H1 (cell line): ENCODE measurements around the gene MUSTN1. TPM values are rescaled to one million over a fixed set of nuclear protein-coding genes. Genes with fewer than 3 reads are reported as not detected.

ENCODE experiments used
- CTCF ChIA-PET: fragments of 300-600 bp; sonication (Branson Sonifier 250); formaldehyde crosslinking; loops from one replicate; lab custom pipeline; 2021; ENCODE audit not compliant: partially characterized antibody; lab: Charles Lee
- POLR2A ChIA-PET: fragments of 300-600 bp; sonication (Branson Sonifier 250); formaldehyde crosslinking; loops from one replicate; lab custom pipeline; 2021; ENCODE audit warnings: inconsistent platforms; ENCODE audit not compliant: partially characterized antibody; lab: Charles Lee
- DNase-seq, 2 experiments: peaks; one replicate each; pipeline versions ENCODE4 v3.0.0 to v3.0.0-alpha.2; 2010 to 2022; ENCODE audit warnings: low spot score in 2 of 2, low read depth in 1 of 2, mixed read lengths in 1 of 2
- FAIRE-seq: peaks from 2 replicates; lab custom pipeline; 2011; peaks lifted over from hg19 to GRCh38; lab: Jason Lieb, UNC
- H2AFZ ChIP-seq: 2 replicates; pipeline ENCODE4 v1.8.1; 2012; ENCODE audit warnings: low read length, inconsistent platforms
- H2AK5ac ChIP-seq: 2 replicates; pipeline ENCODE4 v1.6.1; 2013; ENCODE audit warnings: low read depth, low read length
- H2BK120ac ChIP-seq: replicated peaks from 2 replicates; pipeline ENCODE3; 2013; ENCODE audit warnings: low read depth, low read length, inconsistent platforms
- H2BK12ac ChIP-seq: 2 replicates; pipeline ENCODE4 v1.6.1; 2013; ENCODE audit warnings: low read depth, low read length
- H2BK15ac ChIP-seq: 2 replicates; pipeline ENCODE4 v1.6.1; 2013; ENCODE audit warnings: low read length
- H2BK20ac ChIP-seq: 2 replicates; pipeline ENCODE4 v1.6.1; 2013; ENCODE audit warnings: low read length
- H2BK5ac ChIP-seq: 2 replicates; pipeline ENCODE4 v1.6.1; 2013; ENCODE audit warnings: low read depth, low read length
- H3K14ac ChIP-seq: 2 replicates; pipeline ENCODE4 v1.6.1; 2013; ENCODE audit warnings: inconsistent platforms; ENCODE audit not compliant: insufficient read length
- H3K18ac ChIP-seq: 2 replicates; pipeline ENCODE4 v1.6.1; 2013; ENCODE audit warnings: low read length; ENCODE audit errors: extremely low read depth
- H3K23ac ChIP-seq: 2 replicates; pipeline ENCODE4 v1.6.1; 2013; ENCODE audit warnings: inconsistent platforms; ENCODE audit not compliant: insufficient read length
- H3K23me2 ChIP-seq: 2 replicates; pipeline ENCODE4 v1.6.1; 2013; ENCODE audit warnings: low read depth, low read length
- H3K27ac ChIP-seq: 2 replicates; pipeline ENCODE4 v1.6.1; 2011; ENCODE audit warnings: low read depth, low read length, inconsistent platforms
- H3K27me3 ChIP-seq, 4 experiments: replicated peaks in 1 of 4; 1 replicate in 1 of 4; 2 replicates in 3 of 4; pipeline versions ENCODE4 v1.6.1 to v1.8.1; 2011 to 2013; ENCODE audit warnings: low read length in 3 of 4, mild to moderate bottlenecking in 3 of 4, inconsistent platforms in 2 of 4, mixed read lengths in 2 of 4, moderate library complexity in 1 of 4; ENCODE audit not compliant: control insufficient read depth in 3 of 4, insufficient read depth in 3 of 4; ENCODE audit errors: extremely low read depth in 1 of 4
- H3K36me3 ChIP-seq, 4 experiments: 2 replicates each; pipeline versions ENCODE4 v1.6.1 to v1.8.1; 2011 to 2013; ENCODE audit warnings: mild to moderate bottlenecking in 4 of 4, low read length in 3 of 4, moderate library complexity in 2 of 4, control low read depth in 1 of 4, inconsistent platforms in 1 of 4; ENCODE audit not compliant: insufficient read depth in 4 of 4, control insufficient read depth in 2 of 4
- H3K4ac ChIP-seq: replicated peaks from 2 replicates; pipeline ENCODE3; 2013; ENCODE audit warnings: low read length, low read depth, mixed read lengths, inconsistent platforms; ENCODE audit not compliant: insufficient read length
- H3K4me1 ChIP-seq, 4 experiments: replicated peaks in 1 of 4; 1 replicate in 1 of 4; 2 replicates in 3 of 4; pipeline versions ENCODE4 v1.6.1 to v1.8.1; 2011 to 2013; ENCODE audit warnings: low read length in 3 of 4, inconsistent platforms in 2 of 4, mixed read lengths in 1 of 4; ENCODE audit not compliant: insufficient read depth in 4 of 4, control insufficient read depth in 3 of 4
- H3K4me2 ChIP-seq, 2 experiments: 2 replicates each; pipeline versions ENCODE4 v1.6.1 to v1.8.1; 2011 to 2013; ENCODE audit warnings: low read depth in 2 of 2, low read length in 2 of 2, control low read depth in 1 of 2, inconsistent platforms in 1 of 2, mild to moderate bottlenecking in 1 of 2; ENCODE audit not compliant: insufficient read depth in 1 of 2
- H3K4me3 ChIP-seq, 4 experiments: fragments of 200-600, 300-600 bp in 1 of 4; sonication (generic), shearing (Covaris generic), sonication (Bioruptor Twin) in 1 of 4; 2 replicates each; pipeline versions ENCODE4 v1.5.1 to v1.8.1; 2011 to 2016; ENCODE audit warnings: low read length in 4 of 4, low read depth in 3 of 4, control low read depth in 2 of 4, inconsistent platforms in 2 of 4, mild to moderate bottlenecking in 2 of 4, mixed read lengths in 1 of 4, moderate library complexity in 1 of 4; ENCODE audit not compliant: insufficient read depth in 2 of 4; ENCODE audit errors: extremely low read depth in 1 of 4
- H3K56ac ChIP-seq: replicated peaks from 2 replicates; pipeline ENCODE3; 2013; ENCODE audit warnings: low read depth, mild to moderate bottlenecking, mixed read lengths, low read length, inconsistent platforms; ENCODE audit not compliant: insufficient read length
- H3K79me1 ChIP-seq: 2 replicates; pipeline ENCODE4 v1.6.1; 2013; ENCODE audit warnings: low read depth, low read length, control low read depth
- H3K79me2 ChIP-seq, 2 experiments: 2 replicates each; pipeline versions ENCODE4 v1.6.1 to v1.8.1; 2012 to 2013; ENCODE audit warnings: low read length in 2 of 2, mild to moderate bottlenecking in 2 of 2, inconsistent platforms in 1 of 2; ENCODE audit not compliant: insufficient read depth in 2 of 2, control insufficient read depth in 1 of 2
- H3K9ac ChIP-seq, 4 experiments: replicated peaks in 1 of 4; 1 replicate in 1 of 4; 2 replicates in 3 of 4; pipeline versions ENCODE4 v1.6.1 to v1.8.1; 2011 to 2013; ENCODE audit warnings: low read depth in 3 of 4, low read length in 3 of 4, control low read depth in 2 of 4, mild to moderate bottlenecking in 2 of 4, moderate library complexity in 2 of 4, inconsistent platforms in 1 of 4; ENCODE audit errors: extremely low read depth in 1 of 4
- H3K9me3 ChIP-seq, 2 experiments: 2 replicates each; pipeline versions ENCODE4 v1.6.1 to v1.8.1; 2012 to 2013; ENCODE audit warnings: mild to moderate bottlenecking in 2 of 2, moderate library complexity in 2 of 2, control low read depth in 1 of 2, inconsistent platforms in 1 of 2, low read depth in 1 of 2, low read length in 1 of 2, mixed read lengths in 1 of 2; ENCODE audit not compliant: insufficient read depth in 2 of 2
- H4K20me1 ChIP-seq, 2 experiments: replicated peaks in 1 of 2; 2 replicates each; pipeline versions ENCODE3 to v1.8.1; 2011 to 2013; ENCODE audit warnings: inconsistent platforms in 2 of 2, low read length in 2 of 2, mild to moderate bottlenecking in 1 of 2; ENCODE audit not compliant: insufficient read depth in 2 of 2, control insufficient read depth in 1 of 2
- H4K5ac ChIP-seq: 2 replicates; pipeline ENCODE4 v1.6.1; 2013; ENCODE audit warnings: low read length, low read depth, mixed read lengths, inconsistent platforms; ENCODE audit not compliant: insufficient read length
- H4K8ac ChIP-seq: 2 replicates; pipeline ENCODE4 v1.8.0; 2013; ENCODE audit warnings: mild to moderate bottlenecking, moderate library complexity, low read length, inconsistent platforms; ENCODE audit not compliant: insufficient read depth; ENCODE audit errors: extremely low read depth
- H4K91ac ChIP-seq: replicated peaks from 2 replicates; pipeline ENCODE3; 2013; ENCODE audit warnings: low read length, mixed read lengths, inconsistent platforms; ENCODE audit not compliant: insufficient read length
- BCL11A ChIP-seq, 2 experiments: IDR thresholded peaks; one replicate each; pipeline ENCODE4 v1.6.1; 2011; ENCODE audit warnings: low read depth in 2 of 2, low read length in 2 of 2, mild to moderate bottlenecking in 2 of 2
- CEBPB ChIP-seq: IDR thresholded peaks from 2 replicates; pipeline ENCODE4 v1.6.1; 2012; ENCODE audit warnings: low read depth, low read length
- CHD1 ChIP-seq: IDR thresholded peaks from 2 replicates; pipeline ENCODE4 v1.6.1; 2012; ENCODE audit warnings: low read depth, low read length, improper control_type of control experiment
- CTCF ChIP-seq, 3 experiments: IDR thresholded peaks; 1 replicate in 2 of 3; 2 replicates in 1 of 3; pipeline versions ENCODE4 v1.5.1 to v1.6.1; 2011; ENCODE audit warnings: low read length in 3 of 3, mild to moderate bottlenecking in 3 of 3, inconsistent platforms in 2 of 3, low read depth in 1 of 3, moderate library complexity in 1 of 3; ENCODE audit not compliant: insufficient read depth in 1 of 3; ENCODE audit errors: control extremely low read depth in 1 of 3
- EP300 ChIP-seq, 2 experiments: IDR thresholded peaks; 1 replicate in 1 of 2; 2 replicates in 1 of 2; pipeline ENCODE4 v1.6.1; 2011 to 2012; ENCODE audit warnings: low read depth in 2 of 2, low read length in 2 of 2, mild to moderate bottlenecking in 2 of 2, borderline replicate concordance in 1 of 2, inconsistent platforms in 1 of 2, moderate library complexity in 1 of 2
- JUND ChIP-seq: IDR thresholded peaks from 2 replicates; pipeline ENCODE4 v1.6.1; 2011; ENCODE audit warnings: mild to moderate bottlenecking, improper control_type of control experiment, low read length
- NRF1 ChIP-seq: IDR thresholded peaks from 2 replicates; pipeline ENCODE4 v1.6.1; 2011; ENCODE audit warnings: mild to moderate bottlenecking, low read depth, low read length, improper control_type of control experiment
- RFX5 ChIP-seq: IDR thresholded peaks from 2 replicates; pipeline ENCODE4 v1.6.1; 2011; ENCODE audit warnings: low read depth, low read length, improper control_type of control experiment, borderline replicate concordance
- SIN3A ChIP-seq, 2 experiments: IDR thresholded peaks in 1 of 2; conservative IDR thresholded peaks in 1 of 2; 2 replicates each; pipeline ENCODE4 v1.6.1; 2011 to 2012; ENCODE audit warnings: low read length in 2 of 2, improper control_type of control experiment in 1 of 2, low read depth in 1 of 2, mild to moderate bottlenecking in 1 of 2
- SIX5 ChIP-seq: IDR thresholded peaks from 2 replicates; pipeline ENCODE4 v1.6.1; 2011; ENCODE audit warnings: mild to moderate bottlenecking, low read depth, low read length
- SUZ12 ChIP-seq: fragments of 200-600 bp; sonication (generic); IDR thresholded peaks from 2 replicates; pipeline ENCODE4 v1.6.1; 2012; ENCODE audit warnings: mild to moderate bottlenecking, inconsistent platforms, low read length, moderate library complexity, mixed read lengths
- YY1 ChIP-seq: IDR thresholded peaks from 2 replicates; pipeline ENCODE4 v1.6.1; 2011; ENCODE audit warnings: low read depth, mild to moderate bottlenecking, low read length
- WGBS, 2 experiments: shearing (Covaris generic) in 1 of 2; methylation state at CpG; one replicate each; pipeline versions ENCODE4 v1.1.6 to v1.1.7; 2013 to 2015; ENCODE audit warnings: low lambda C conversion rate in 2 of 2, mixed read lengths in 2 of 2, inconsistent platforms in 1 of 2, low coverage in 1 of 2, missing lambda C conversion rate in 1 of 2; ENCODE audit not compliant: insufficient replicate concordance in 2 of 2, insufficient coverage in 1 of 2, insufficient read length in 1 of 2; ENCODE audit errors: extremely low coverage in 1 of 2, missing lambda C conversion rate in 1 of 2; 5-methylcytosine and 5-hydroxymethylcytosine counted together
- polyA plus RNA-seq, 7 experiments: library from polyadenylated mRNA; depleted of rRNA in 3 of 7; stranded (reverse) in 5 of 7; unstranded in 2 of 7; fragments of >200 nt in 5 of 7; fragments of 200-250 nt in 2 of 7; gene quantifications; 1 replicate in 5 of 7; 2 replicates in 1 of 7; 4 replicates in 1 of 7; pipeline versions ENCODE4 v1.2.1 to v1.2.3, GENCODE V29; 2011 to 2013; ENCODE audit warnings: missing spikeins in 2 of 7, mixed read lengths in 2 of 7
- total RNA-seq: library from RNA; stranded (reverse); fragmentation: NEBNext Ultra II Directional; extraction: Animal tissue kit (Norgen Biotek cat#: 25700); gene quantifications from 2 replicates; pipeline ENCODE4 v1.2.1, GENCODE V29; 2021

The MUSTN1 gene
- total and polyA plus RNA-seq, 2 of the 8 experiments (the other 6 are each of a cell fraction or from before 2014, with no cell fraction given): 1.1 to 2.4 TPM

GRCh38 chr3:52882377-52882776, 47.6 kb upstream of the MUSTN1 start:
- Histone ChIP-seq H2BK12ac (no peak overlapping the region), H4K8ac (no peak overlapping the region), H3K23me2 (no peaks in the 10 kb centered on the region), H2AK5ac (no peak overlapping the region), H3K4me3 (no peak overlapping the region), H3K56ac (no peak overlapping the region), H2BK15ac (no peak overlapping the region), H2BK20ac (no peak overlapping the region), H4K91ac (no peak overlapping the region), H3K4me1 (no peaks in the 10 kb centered on the region), H3K27ac (no peak overlapping the region), H3K9ac (no peak overlapping the region), H3K36me3 (peaks cover 0 to 3% (median 0%) of the 10 kb centered on the region in 4 experiments; a peak in 1 of 8 replicates), H2AFZ (no peak overlapping the region), H2BK120ac (no peak overlapping the region), H3K9me3 (no peaks in the 10 kb centered on the region), H2BK5ac (no peak overlapping the region), H3K23ac (no peak overlapping the region), H3K4ac (no peak overlapping the region), H4K20me1 (peaks cover 0 to 3% of the 10 kb centered on the region in 2 experiments), H3K79me1 (peaks cover 5% of the 10 kb centered on the region), H4K5ac (no peak overlapping the region), H3K4me2 (no peak overlapping the region), H3K79me2 (peaks cover 0 to 9% of the 10 kb centered on the region in 2 experiments; a peak in 2 of 4 replicates), H3K14ac (no peak overlapping the region), H3K27me3 (no peaks in the 10 kb centered on the region), H3K18ac (no peak overlapping the region)
- 87% methylated on average over 4 of the region's 4 CpGs; no CpG with 5 or more reads in 1 of the 2 experiments for WGBS, 2 experiments
- no peak for FAIRE-seq
- ChIA-PET CTCF (interaction anchor here (0.6 to 1.6 kb wide), 6 partner anchors 9 to 137 kb away, joined by 3 to 7 read pairs (median 4); no protein-coding TSS in a partner anchor), POLR2A (no interaction called here)
- DNase-seq: no peak
- TF ChIP-seq SIX5: no peak
- TF ChIP-seq RFX5: no peak
- no peak for TF ChIP-seq CTCF (IDR thresholded peaks at IDR 0.05; ENCODE audit: control extremely low read depth in 1 of 3, insufficient read depth in 1 of 3, low read depth in 1 of 3, low read length in 3 of 3)
- TF ChIP-seq SUZ12: no peak
- TF ChIP-seq SIN3A (conservative IDR thresholded peaks at IDR 0.05 in 1 of 2, IDR thresholded peaks at IDR 0.05 in 1 of 2; ENCODE audit: low read depth in 1 of 2, low read length in 2 of 2): no peak
- no peak for TF ChIP-seq NRF1
- TF ChIP-seq BCL11A (IDR thresholded peaks at IDR 0.05; ENCODE audit: low read depth in 2 of 2, low read length in 2 of 2): no peak
- TF ChIP-seq YY1: no peak
- TF ChIP-seq CEBPB: no peak
- no peak for TF ChIP-seq JUND
- TF ChIP-seq EP300 (IDR thresholded peaks at IDR 0.05; ENCODE audit: borderline replicate concordance in 1 of 2, low read depth in 2 of 2, low read length in 2 of 2): no peak
- TF ChIP-seq CHD1: no peak
